ENCODE results near the gene NEK1.

DNA sequence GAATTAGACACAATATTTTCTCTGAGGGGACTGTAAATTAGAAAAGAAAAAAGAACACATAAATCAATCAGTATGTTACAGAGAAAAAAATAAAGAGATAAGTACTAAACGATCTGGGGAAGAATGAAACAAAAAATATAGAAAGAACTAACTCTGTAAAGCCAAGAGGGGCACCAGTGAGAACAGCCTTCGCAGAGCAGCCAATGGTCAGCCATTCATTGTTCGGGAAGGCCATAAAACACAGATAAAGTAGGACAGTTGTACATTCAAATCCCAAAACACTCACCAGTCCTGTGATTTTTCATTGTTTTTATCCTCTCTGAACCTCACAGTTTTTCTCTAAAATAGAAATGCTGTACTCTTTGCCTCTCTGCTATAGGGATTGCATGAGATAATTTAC lies 127.9 kb downstream of the NEK1 start:
- TF ChIP-seq, protein P1, sequence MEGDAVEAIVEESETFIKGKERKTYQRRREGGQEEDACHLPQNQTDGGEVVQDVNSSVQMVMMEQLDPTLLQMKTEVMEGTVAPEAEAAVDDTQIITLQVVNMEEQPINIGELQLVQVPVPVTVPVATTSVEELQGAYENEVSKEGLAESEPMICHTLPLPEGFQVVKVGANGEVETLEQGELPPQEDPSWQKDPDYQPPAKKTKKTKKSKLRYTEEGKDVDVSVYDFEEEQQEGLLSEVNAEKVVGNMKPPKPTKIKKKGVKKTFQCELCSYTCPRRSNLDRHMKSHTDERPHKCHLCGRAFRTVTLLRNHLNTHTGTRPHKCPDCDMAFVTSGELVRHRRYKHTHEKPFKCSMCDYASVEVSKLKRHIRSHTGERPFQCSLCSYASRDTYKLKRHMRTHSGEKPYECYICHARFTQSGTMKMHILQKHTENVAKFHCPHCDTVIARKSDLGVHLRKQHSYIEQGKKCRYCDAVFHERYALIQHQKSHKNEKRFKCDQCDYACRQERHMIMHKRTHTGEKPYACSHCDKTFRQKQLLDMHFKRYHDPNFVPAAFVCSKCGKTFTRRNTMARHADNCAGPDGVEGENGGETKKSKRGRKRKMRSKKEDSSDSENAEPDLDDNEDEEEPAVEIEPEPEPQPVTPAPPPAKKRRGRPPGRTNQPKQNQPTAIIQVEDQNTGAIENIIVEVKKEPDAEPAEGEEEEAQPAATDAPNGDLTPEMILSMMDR (IDR thresholded peaks at IDR 0.05) = no peak
- TF ChIP-seq POLR2A (IDR thresholded peaks at IDR 0.05) = no peak
